SK-N-SH (cell line): Measurements from ENCODE around the gene LBX1. TPM values are rescaled to one million over a fixed set of nuclear protein-coding genes. Genes with fewer than 3 reads are reported as not detected.

Experiments used
- CTCF ChIA-PET: fragments of 300-600, 350-600 bp; formaldehyde crosslinking; extraction: SDS; loops from one replicate; lab custom pipeline; 2021; lab: Yijun Ruan, JAX
- POLR2A ChIA-PET: fragments of 350-600 bp; sonication (Branson Sonifier 250); formaldehyde crosslinking; extraction: SDS; loops from one replicate; lab custom pipeline; 2020; ENCODE audit warnings: antibody characterized with exemption, inconsistent platforms; lab: Yijun Ruan, JAX
- DNase-seq: peaks from one replicate; pipeline ENCODE4 v3.0.0; 2012
- H2AFZ ChIP-seq: fragments of 200-600 bp; sonication (generic); 2 replicates; pipeline ENCODE4 v1.8.1; 2016; ENCODE audit warnings: antibody characterized with exemption, mild to moderate bottlenecking, low read depth
- H3F3A ChIP-seq: fragments of 200-600 bp; sonication (generic); replicated peaks from 2 replicates; pipeline ENCODE3; 2016; ENCODE audit warnings: antibody characterized with exemption, mild to moderate bottlenecking; ENCODE audit not compliant: insufficient read depth
- H3K27ac ChIP-seq, 2 experiments: fragments of 200-500 bp in 1 of 2; fragments of 200-600 bp in 1 of 2; sonication (Bioruptor generic) in 1 of 2; sonication (generic), shearing (Covaris generic) in 1 of 2; 2 replicates each; pipeline versions ENCODE4 v1.5.1 to v1.6.1; 2014 to 2016; ENCODE audit warnings: low read depth in 2 of 2, inconsistent platforms in 1 of 2, low read length in 1 of 2, mild to moderate bottlenecking in 1 of 2, mixed read lengths in 1 of 2
- H3K27me3 ChIP-seq: fragments of 200-600 bp; sonication (generic), shearing (Covaris generic); 2 replicates; pipeline ENCODE4 v1.6.1; 2016; ENCODE audit warnings: mixed run types; ENCODE audit not compliant: insufficient read depth
- H3K36me3 ChIP-seq, 2 experiments: fragments of 200-500 bp in 1 of 2; fragments of 200-600 bp in 1 of 2; sonication (Bioruptor generic) in 1 of 2; sonication (generic) in 1 of 2; replicated peaks in 1 of 2; 2 replicates each; pipeline versions ENCODE3 to v1.5.1; 2014 to 2016; ENCODE audit warnings: low read length in 1 of 2, mild to moderate bottlenecking in 1 of 2; ENCODE audit not compliant: insufficient read depth in 2 of 2, control insufficient read depth in 1 of 2
- H3K4me1 ChIP-seq, 2 experiments: fragments of 200-500 bp in 1 of 2; fragments of 200-600 bp in 1 of 2; sonication (Bioruptor generic) in 1 of 2; sonication (generic), shearing (Covaris generic) in 1 of 2; 2 replicates each; pipeline versions ENCODE4 v1.5.1 to v1.6.1; 2014 to 2016; ENCODE audit warnings: low read depth in 1 of 2, low read length in 1 of 2, mixed run types in 1 of 2; ENCODE audit not compliant: insufficient read depth in 2 of 2, control insufficient read depth in 1 of 2
- H3K4me2 ChIP-seq: fragments of 200-600 bp; sonication (generic), shearing (Covaris generic); 2 replicates; pipeline ENCODE4 v1.6.1; 2017; ENCODE audit warnings: mixed run types
- H3K4me3 ChIP-seq, 2 experiments: fragments of 200-500 bp in 1 of 2; fragments of 200-600 bp in 1 of 2; sonication (Bioruptor generic) in 1 of 2; sonication (generic), shearing (Covaris generic) in 1 of 2; 2 replicates each; pipeline versions ENCODE4 v1.5.1 to v1.8.1; 2014 to 2016; ENCODE audit warnings: low read depth in 2 of 2, inconsistent platforms in 1 of 2, low read length in 1 of 2, mild to moderate bottlenecking in 1 of 2, mixed read lengths in 1 of 2, moderate library complexity in 1 of 2
- H3K79me2 ChIP-seq: fragments of 200-600 bp; sonication (generic); 2 replicates; pipeline ENCODE4 v1.8.1; 2017; ENCODE audit warnings: mild to moderate bottlenecking; ENCODE audit not compliant: insufficient read depth
- H3K9ac ChIP-seq: fragments of 200-600 bp; sonication (generic); 2 replicates; pipeline ENCODE4 v1.6.1; 2017; ENCODE audit warnings: mixed run types
- H3K9me2 ChIP-seq: fragments of 200-600 bp; sonication (generic); 2 replicates; pipeline ENCODE4 v1.6.1; 2017; ENCODE audit warnings: mixed run types
- H3K9me3 ChIP-seq: fragments of 200-600 bp; sonication (generic); 2 replicates; pipeline ENCODE4 v1.6.1; 2017; ENCODE audit warnings: mixed run types, mild to moderate bottlenecking, moderate library complexity
- H4K20me1 ChIP-seq: fragments of 200-600 bp; sonication (generic); 2 replicates; pipeline ENCODE4 v1.6.1; 2017; ENCODE audit warnings: mild to moderate bottlenecking, mixed run types; ENCODE audit not compliant: insufficient read depth
- CHD2 ChIP-seq: fragments of 150-350 bp; IDR thresholded peaks from 2 replicates; pipeline ENCODE4 v1.6.1; 2018; ENCODE audit warnings: low read length; ENCODE audit not compliant: partially characterized antibody
- ELF1 ChIP-seq: IDR thresholded peaks from 2 replicates; pipeline ENCODE4 v1.4.0; 2012
- EZH2phosphoT487 ChIP-seq: fragments of 200-600 bp; sonication (generic); IDR thresholded peaks from 2 replicates; pipeline ENCODE4 v1.6.1; 2017; ENCODE audit warnings: low read depth, mixed run types, mild to moderate bottlenecking, antibody characterized with exemption, moderate library complexity, borderline replicate concordance
- FOSL2 ChIP-seq: IDR thresholded peaks from 2 replicates; pipeline ENCODE4 v1.4.0; 2012; ENCODE audit warnings: low read depth, mild to moderate bottlenecking, moderate library complexity, borderline replicate concordance
- IRF3 ChIP-seq: fragments of 150-350 bp; IDR thresholded peaks from 2 replicates; pipeline ENCODE4 v1.6.1; 2016; ENCODE audit warnings: mild to moderate bottlenecking, low read depth, low read length
- JUND ChIP-seq: IDR thresholded peaks from 2 replicates; pipeline ENCODE4 v1.4.0; 2012
- MAX ChIP-seq: IDR thresholded peaks from 2 replicates; pipeline ENCODE4 v1.4.0; 2012; ENCODE audit warnings: low read depth
- MXI1 ChIP-seq: IDR thresholded peaks from 2 replicates; pipeline ENCODE4 v1.6.1; 2012; ENCODE audit warnings: mild to moderate bottlenecking, low read depth, low read length, improper control_type of control experiment
- NFIC ChIP-seq: IDR thresholded peaks from 2 replicates; pipeline ENCODE4 v1.4.0; 2012; ENCODE audit warnings: borderline replicate concordance
- NRF1 ChIP-seq: IDR thresholded peaks from 2 replicates; pipeline ENCODE4 v1.6.1; 2012; ENCODE audit warnings: low read depth, mild to moderate bottlenecking, low read length
- POLR2AphosphoS5 ChIP-seq: IDR thresholded peaks from 2 replicates; pipeline ENCODE4 v1.6.1; 2012; ENCODE audit warnings: low read depth, low read length
- RAD21 ChIP-seq: IDR thresholded peaks from 2 replicates; pipeline ENCODE4 v1.6.1; 2012; ENCODE audit warnings: mild to moderate bottlenecking, low read length
- RCOR1 ChIP-seq: fragments of 150-350 bp; IDR thresholded peaks from 2 replicates; pipeline ENCODE4 v1.6.1; 2017; ENCODE audit warnings: antibody characterized with exemption, low read length
- SIN3A ChIP-seq: IDR thresholded peaks from 2 replicates; pipeline ENCODE4 v1.6.1; 2012; ENCODE audit warnings: low read depth, mild to moderate bottlenecking, low read length, moderate library complexity, borderline replicate concordance
- SMC3 ChIP-seq: IDR thresholded peaks from 2 replicates; pipeline ENCODE4 v1.6.1; 2012; ENCODE audit warnings: low read depth, low read length, improper control_type of control experiment
- TAF1 ChIP-seq: IDR thresholded peaks from 2 replicates; pipeline ENCODE4 v1.6.1; 2012; ENCODE audit warnings: low read depth, mild to moderate bottlenecking, low read length, moderate library complexity, borderline replicate concordance
- USF2 ChIP-seq: fragments of 150-350 bp; IDR thresholded peaks from 2 replicates; pipeline ENCODE4 v1.6.1; 2017; ENCODE audit warnings: antibody characterized with exemption, low read length, low read depth, borderline replicate concordance
- WGBS: methylation state at CpG from one replicate; pipeline ENCODE4 v1.1.6; 2017; ENCODE audit warnings: low lambda C conversion rate; 5-methylcytosine and 5-hydroxymethylcytosine counted together
- polyA plus RNA-seq, 3 experiments: library from polyadenylated mRNA; depleted of rRNA; stranded (reverse); fragments of >200 nt; gene quantifications; 2 replicates each; pipeline ENCODE4 v1.2.3, GENCODE V29; 2012

LBX1 gene
- polyA plus RNA-seq, 1 of the 3 experiments (the other 2 are of a cell fraction), result not detected

- Histone ChIP-seq H2AFZ (no peak overlapping the region), H3K9ac (no peak overlapping the region), H3K4me1 (peaks cover 0 to 19% of the 10 kb centered on the region in 2 experiments; a peak in 1 of 4 replicates), H3K27ac (no peak overlapping the region), H3K79me2 (no peaks in the 10 kb centered on the region), H4K20me1 (peaks cover 11% of the 10 kb centered on the region; the same call in 1 of the 2 replicates), H3K36me3 (no peaks in the 10 kb centered on the region), H3K27me3 (peaks cover 95% of the 10 kb centered on the region), H3K9me2 (no peaks in the 10 kb centered on the region), H3F3A (no peaks in the 10 kb centered on the region), H3K4me3 (peak overlapping the region; percentile 35 to 50), H3K9me3 (no peaks in the 10 kb centered on the region), H3K4me2 (peak overlapping the region; percentile 64)
- WGBS, result 15% methylated on average over 37 of the region's 42 CpGs
- POLR2A ChIA-PET, result no interaction called here
- CTCF ChIA-PET, result interaction anchor here (0.9 to 2.9 kb wide), 7 partner anchors 9 to 348 kb away, joined by 3 to 34 read pairs (median 4); no protein-coding TSS in a partner anchor
- TF ChIP-seq RAD21 (no peak), TAF1 (no peak), EZH2phosphoT487 (0 out of 2 replicates have a peak, but pooled peaks have one; percentile 30), JUND (no peak), IRF3 (no peak)
- peak; percentile 65 for DNase-seq
Observed at GRCh38 chr10:101222683-101223273, 6.5 kb downstream of the LBX1 start.

- Histone ChIP-seq H3K9me2 (no peaks in the 10 kb centered on the region), H3K36me3 (no peaks in the 10 kb centered on the region), H3K4me2 (no peak overlapping the region), H4K20me1 (peaks cover 11% of the 10 kb centered on the region; the same call in 1 of the 2 replicates), H3K27ac (no peak overlapping the region), H2AFZ (no peak overlapping the region), H3K4me1 (peaks cover 0 to 24% of the 10 kb centered on the region in 2 experiments; a peak in 1 of 4 replicates), H3K79me2 (no peaks in the 10 kb centered on the region), H3K9ac (no peak overlapping the region), H3K4me3 (no peak overlapping the region)
- ChIA-PET CTCF (interaction anchor here (2.9 to 12.5 kb wide), 3 partner anchors 8 to 348 kb away, joined by 34 to 164 read pairs (median 159); no protein-coding TSS in a partner anchor), POLR2A (no interaction called here)
- WGBS, result 25% methylated on average over 8 of the region's 9 CpGs
- peak; percentile 25 for DNase-seq
- no peak for TF ChIP-seq POLR2AphosphoS5
- TF ChIP-seq ELF1, result no peak
- no peak for TF ChIP-seq MXI1
- TF ChIP-seq CHD2, result no peak
- no peak for TF ChIP-seq SIN3A
- no peak for TF ChIP-seq JUND
- no peak for TF ChIP-seq FOSL2
- no peak for TF ChIP-seq NRF1
- no peak for TF ChIP-seq RAD21
- TF ChIP-seq NFIC, result no peak
- TF ChIP-seq USF2, result no peak
- TF ChIP-seq MAX, result no peak
- no peak for TF ChIP-seq RCOR1
- no peak for TF ChIP-seq SMC3
- TF ChIP-seq, all 33 proteins: peak for 0
- Histone ChIP-seq H3K9me3 (no peaks in the 10 kb centered on the region), H3F3A (no peaks in the 10 kb centered on the region), H3K27me3 (peaks cover 95% of the 10 kb centered on the region)
Observed at GRCh38 chr10:101221963-101222531, 7.2 kb downstream of the LBX1 start.
